CD4-positive, alpha-beta T cell (primary cell): ENCODE data around the gene PRRT3. TPM values are rescaled to one million over a fixed set of nuclear protein-coding genes. Genes with fewer than 3 reads are reported as not detected.

Experiments
- ATAC-seq: fragments of 200-7000 bp; cut with Tn5 transposase; one replicate; pipeline ENCODE4 v1.10.0; 2022; ENCODE audit warnings: mild to moderate bottlenecking; ENCODE audit not compliant: poor library complexity
- CTCF ChIA-PET: fragments of 350-600 bp; sonication (Branson Sonifier 250); formaldehyde crosslinking; loops from one replicate; lab custom pipeline; 2021; ENCODE audit warnings: antibody characterized with exemption, inconsistent platforms; lab: Charles Lee
- POLR2A ChIA-PET: fragments of 350-600 bp; sonication (Branson Sonifier 250); formaldehyde crosslinking; loops from one replicate; lab custom pipeline; 2021; ENCODE audit warnings: antibody characterized with exemption, inconsistent platforms; lab: Charles Lee
- DNase-seq, 14 experiments: peaks; one replicate each; pipeline ENCODE4 v3.0.0-alpha.2; 2013 to 2020; ENCODE audit warnings: mixed read lengths in 2 of 14
- H3K27ac ChIP-seq, 2 donors: one replicate each; pipeline versions ENCODE4 v1.5.1 to v1.7.0; 2013; ENCODE audit warnings: low read length in 2 of 2, low read depth in 1 of 2, mild to moderate bottlenecking in 1 of 2
- H3K27me3 ChIP-seq, 2 experiments: 1 replicate in 1 of 2; 2 replicates in 1 of 2; pipeline versions ENCODE4 v1.6.1 to v1.7.0; 2013; ENCODE audit warnings: low read length in 2 of 2, control low read depth in 1 of 2, mild to moderate bottlenecking in 1 of 2, moderate library complexity in 1 of 2; ENCODE audit not compliant: insufficient read depth in 2 of 2, control insufficient read depth in 1 of 2
- H3K36me3 ChIP-seq: one replicate; pipeline ENCODE4 v1.6.1; 2013; ENCODE audit warnings: low read length, control low read depth; ENCODE audit not compliant: insufficient read depth
- H3K4me1 ChIP-seq: one replicate; pipeline ENCODE4 v1.6.1; 2013; ENCODE audit warnings: low read length, control low read depth; ENCODE audit not compliant: insufficient read depth
- H3K4me3 ChIP-seq: one replicate; pipeline ENCODE4 v1.5.1; 2013; ENCODE audit warnings: mild to moderate bottlenecking, low read length, moderate library complexity
- H3K9me3 ChIP-seq, 2 experiments: 1 replicate in 1 of 2; 2 replicates in 1 of 2; pipeline versions ENCODE4 v1.6.1 to v1.7.0; 2013; ENCODE audit warnings: low read length in 2 of 2, mild to moderate bottlenecking in 2 of 2, control low read depth in 1 of 2, moderate library complexity in 1 of 2; ENCODE audit not compliant: control insufficient read depth in 1 of 2, insufficient read depth in 1 of 2
- H3K27ac Mint-ChIP-seq: one replicate; pipeline ENCODE4 v1.8.0; 2020; ENCODE audit warnings: mixed read lengths
- H3K27me3 Mint-ChIP-seq: one replicate; pipeline ENCODE4 v1.8.0; 2021; ENCODE audit warnings: mixed read lengths
- H3K36me3 Mint-ChIP-seq: one replicate; pipeline ENCODE4 v1.8.0; 2021; ENCODE audit warnings: low read depth, mixed read lengths
- H3K4me1 Mint-ChIP-seq: one replicate; pipeline ENCODE4 v1.8.0; 2021; ENCODE audit warnings: low read depth, mixed read lengths
- H3K4me3 Mint-ChIP-seq: one replicate; pipeline ENCODE4 v1.8.0; 2020; ENCODE audit warnings: mild to moderate bottlenecking, mixed read lengths
- H3K9me3 Mint-ChIP-seq: one replicate; pipeline ENCODE4 v1.8.0; 2020; ENCODE audit warnings: mixed read lengths
- CTCF ChIP-seq: fragments of 200-600 bp; IDR thresholded peaks from one replicate; pipeline ENCODE4 v1.8.0; 2022; ENCODE audit warnings: antibody characterized with exemption, mild to moderate bottlenecking
- intact Hi-C, 2 experiments: fragments of 100-400 bp; cut with DNase I in 1 of 2; cut with micrococcal nuclease in 1 of 2; formaldehyde crosslinking; loops; one replicate each; pipeline versions ENCODE4 v1.15.1 to v1.9.0; 2023 to 2025; cut with DNase I, micrococcal nuclease
- total RNA-seq, 174 experiments: library from RNA in 2 of 174; stranded (reverse) in 2 of 174; gene quantifications; one replicate each; pipeline ENCODE4 v1.2.3 and lab custom pipeline; 2021 to 2026

Gene PRRT3
- total RNA-seq, 2 experiments from 2014 or later, result 6.3 to 8.3 TPM

GRCh38 chr3:9951126-9951525 lies 1.1 kb downstream of the PRRT3 start:
- H3K4me3 ChIP-seq, result peak overlapping the region; percentile 77
- H3K27ac ChIP-seq, result no peak overlapping the region
- no peaks in the 10 kb centered on the region for H3K27me3 ChIP-seq
- Mint-ChIP-seq H3K9me3 (no peaks in the 10 kb centered on the region), H3K27me3 (no peaks in the 10 kb centered on the region), H3K36me3 (no peaks in the 10 kb centered on the region), H3K27ac (peak overlapping the region; percentile 41), H3K4me1 (peaks cover 21% of the 10 kb centered on the region), H3K4me3 (peak overlapping the region; percentile 88)
- peaks cover 26% of the 10 kb centered on the region for H3K4me1 ChIP-seq
- ChIA-PET POLR2A (interaction anchor here (0.6 to 3.9 kb wide), 6 partner anchors 10 to 554 kb away, joined by 3 to 66 read pairs (median 4); partner anchors contain the start of genes CRELD1, JAGN1 and SETD5), CTCF (interaction anchor here (1.8 to 3.1 kb wide), 2 partner anchors 16 to 18 kb away, joined by 4 to 20 read pairs; partner anchors contain the start of gene CRELD1)
- TF ChIP-seq CTCF, result no peak
- intact Hi-C loops, result loop anchor here in 1 of 2 experiments (5.0 kb wide), 1 partner anchor 59 kb away; the partner anchor contains the start of gene JAGN1
- ATAC-seq (no peak), DNase-seq (peak in 1 of 14 experiments; percentile 12)
- H3K36me3 ChIP-seq, result peaks cover 9% of the 10 kb centered on the region
- no peaks in the 10 kb centered on the region for H3K9me3 ChIP-seq

- Histone ChIP-seq H3K27ac (no peak overlapping the region), H3K9me3 (no peaks in the 10 kb centered on the region), H3K4me3 (no peak overlapping the region), H3K27me3 (no peaks in the 10 kb centered on the region), H3K4me1 (peaks cover 28% of the 10 kb centered on the region), H3K36me3 (peaks cover 13% of the 10 kb centered on the region)
- H3K27me3 Mint-ChIP-seq, result no peaks in the 10 kb centered on the region
- intact Hi-C loops, result loop anchor here (5.0 kb wide), 3 partner anchors 57 to 447 kb away; partner anchors contain the start of gene JAGN1 (in 1 of the 2)
- H3K27ac Mint-ChIP-seq, result no peak overlapping the region
- TF ChIP-seq CTCF, result no peak
- no peaks in the 10 kb centered on the region for H3K9me3 Mint-ChIP-seq
- DNase-seq (no peak), ATAC-seq (no peak)
- H3K36me3 Mint-ChIP-seq, result no peaks in the 10 kb centered on the region
- ChIA-PET POLR2A (interaction anchor here (3.9 kb wide), 1 partner anchor 16 kb away, joined by 66 read pairs; the partner anchor contains the start of gene CRELD1), CTCF (interaction anchor here (1.2 kb wide), 1 partner anchor 16 kb away, joined by 3 read pairs; the partner anchor contains the start of gene CRELD1)
- peaks cover 21% of the 10 kb centered on the region for H3K4me1 Mint-ChIP-seq
- H3K4me3 Mint-ChIP-seq, result no peak overlapping the region
These were observed 2.6 kb downstream of the PRRT3 start for GRCh38 chr3:9949626-9950025.

GRCh38 chr3:9949115-9949514 lies 3.1 kb downstream of the PRRT3 start:
- H3K9me3 Mint-ChIP-seq, result no peaks in the 10 kb centered on the region
- ATAC-seq (no peak), DNase-seq (no peak)
- H3K4me1 Mint-ChIP-seq, result peaks cover 21% of the 10 kb centered on the region
- ChIA-PET POLR2A (interaction anchor here (3.9 kb wide), 1 partner anchor 15 kb away, joined by 66 read pairs; the partner anchor contains the start of gene CRELD1), CTCF (interaction anchor here (1.2 kb wide), 1 partner anchor 16 kb away, joined by 3 read pairs; the partner anchor contains the start of gene CRELD1)
- no peaks in the 10 kb centered on the region for H3K27me3 ChIP-seq
- no peak for TF ChIP-seq CTCF
- H3K27ac Mint-ChIP-seq, result no peak overlapping the region
- intact Hi-C loops, result loop anchor here (5.0 kb wide), 2 partner anchors 97 to 447 kb away; no protein-coding TSS in a partner anchor
- H3K36me3 Mint-ChIP-seq, result no peaks in the 10 kb centered on the region
- no peak overlapping the region for H3K4me3 ChIP-seq
- H3K4me1 ChIP-seq, result peaks cover 28% of the 10 kb centered on the region
- H3K27ac ChIP-seq, result no peak overlapping the region
- H3K4me3 Mint-ChIP-seq, result no peak overlapping the region
- no peaks in the 10 kb centered on the region for H3K27me3 Mint-ChIP-seq
- H3K9me3 ChIP-seq, result no peaks in the 10 kb centered on the region
- H3K36me3 ChIP-seq, result peaks cover 13% of the 10 kb centered on the region
